Measurements from ENCODE around the gene SASH3.

DNA sequence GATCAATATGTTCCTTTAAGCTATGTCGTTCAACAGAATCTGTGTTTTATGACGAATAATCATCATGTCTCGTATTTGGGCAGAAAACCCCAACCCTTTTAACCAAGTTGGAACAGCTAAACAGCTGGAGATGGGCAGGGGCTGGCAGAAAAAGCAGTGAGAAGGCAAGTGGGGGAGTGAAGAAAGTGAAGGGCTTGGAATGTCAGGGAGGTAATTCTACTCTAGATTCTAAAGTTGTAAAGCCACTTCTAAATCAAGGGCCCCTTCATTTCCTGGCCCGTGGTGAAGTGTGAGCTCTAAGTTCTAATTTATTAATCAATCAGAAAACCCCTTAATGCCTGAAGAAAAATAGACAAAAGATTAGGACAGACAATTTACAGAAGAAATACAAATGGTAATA lies 20.4 kb downstream of the SASH3 start:
- TF ChIP-seq NR3C1 (IDR thresholded peaks at IDR 0.05) (no peak), POLR2A (IDR thresholded peaks at IDR 0.05; ENCODE audit: low read length) (no peak), RFX5 (IDR thresholded peaks at IDR 0.05) (no peak), HDAC2 (IDR thresholded peaks at IDR 0.05) (no peak), MYC (IDR thresholded peaks at IDR 0.05; ENCODE audit: borderline replicate concordance, low read length) (no peak), CBX2 (IDR thresholded peaks at IDR 0.05; ENCODE audit: borderline replicate concordance, low read depth) (no peak), MAZ (IDR thresholded peaks at IDR 0.05; ENCODE audit: borderline replicate concordance, low read depth, low read length) (no peak), SMC3 (IDR thresholded peaks at IDR 0.05) (no peak), CHD4 (IDR thresholded peaks at IDR 0.05; ENCODE audit: borderline replicate concordance) (no peak), EP300 (IDR thresholded peaks at IDR 0.05) (no peak)
- TF ChIP-seq, protein P1, sequence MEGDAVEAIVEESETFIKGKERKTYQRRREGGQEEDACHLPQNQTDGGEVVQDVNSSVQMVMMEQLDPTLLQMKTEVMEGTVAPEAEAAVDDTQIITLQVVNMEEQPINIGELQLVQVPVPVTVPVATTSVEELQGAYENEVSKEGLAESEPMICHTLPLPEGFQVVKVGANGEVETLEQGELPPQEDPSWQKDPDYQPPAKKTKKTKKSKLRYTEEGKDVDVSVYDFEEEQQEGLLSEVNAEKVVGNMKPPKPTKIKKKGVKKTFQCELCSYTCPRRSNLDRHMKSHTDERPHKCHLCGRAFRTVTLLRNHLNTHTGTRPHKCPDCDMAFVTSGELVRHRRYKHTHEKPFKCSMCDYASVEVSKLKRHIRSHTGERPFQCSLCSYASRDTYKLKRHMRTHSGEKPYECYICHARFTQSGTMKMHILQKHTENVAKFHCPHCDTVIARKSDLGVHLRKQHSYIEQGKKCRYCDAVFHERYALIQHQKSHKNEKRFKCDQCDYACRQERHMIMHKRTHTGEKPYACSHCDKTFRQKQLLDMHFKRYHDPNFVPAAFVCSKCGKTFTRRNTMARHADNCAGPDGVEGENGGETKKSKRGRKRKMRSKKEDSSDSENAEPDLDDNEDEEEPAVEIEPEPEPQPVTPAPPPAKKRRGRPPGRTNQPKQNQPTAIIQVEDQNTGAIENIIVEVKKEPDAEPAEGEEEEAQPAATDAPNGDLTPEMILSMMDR (IDR thresholded peaks at IDR 0.05): no peak
- TF ChIP-seq, protein P2, sequence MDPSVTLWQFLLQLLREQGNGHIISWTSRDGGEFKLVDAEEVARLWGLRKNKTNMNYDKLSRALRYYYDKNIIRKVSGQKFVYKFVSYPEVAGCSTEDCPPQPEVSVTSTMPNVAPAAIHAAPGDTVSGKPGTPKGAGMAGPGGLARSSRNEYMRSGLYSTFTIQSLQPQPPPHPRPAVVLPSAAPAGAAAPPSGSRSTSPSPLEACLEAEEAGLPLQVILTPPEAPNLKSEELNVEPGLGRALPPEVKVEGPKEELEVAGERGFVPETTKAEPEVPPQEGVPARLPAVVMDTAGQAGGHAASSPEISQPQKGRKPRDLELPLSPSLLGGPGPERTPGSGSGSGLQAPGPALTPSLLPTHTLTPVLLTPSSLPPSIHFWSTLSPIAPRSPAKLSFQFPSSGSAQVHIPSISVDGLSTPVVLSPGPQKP (IDR thresholded peaks at IDR 0.05; ENCODE audit: low read depth, low read length): no peak
